SK-N-SH treated with all-trans-retinoic acid at 6 μM for 48 hours (cell line): ENCODE data around the gene KBTBD13.

Experiments
- ATAC-seq: fragments of 200-7000 bp; cut with Tn5 transposase; 3 replicates; pipeline ENCODE4 v1.9.1; 2020; ENCODE audit warnings: mild to moderate bottlenecking, moderate library complexity
- CSDC2 ChIP-seq: fragments of 250-450 bp; sonication (Bioruptor Pico); IDR thresholded peaks from 2 replicates; pipeline ENCODE4 v1.5.0; 2020; ENCODE audit warnings: mild to moderate bottlenecking, moderate library complexity
- ESRRG ChIP-seq: fragments of 250-450 bp; sonication (Bioruptor Pico); IDR thresholded peaks from 2 replicates; pipeline ENCODE4 v1.6.1; 2021; ENCODE audit warnings: mild to moderate bottlenecking
- GLIS3 ChIP-seq: fragments of 250-450 bp; sonication (Bioruptor Pico); IDR thresholded peaks from 2 replicates; pipeline ENCODE4 v1.5.0; 2020; ENCODE audit warnings: mild to moderate bottlenecking, moderate library complexity
- ISL1 ChIP-seq: fragments of 250-450 bp; sonication (Bioruptor Pico); IDR thresholded peaks from 2 replicates; pipeline ENCODE4 v2.1.2; 2022; ENCODE audit warnings: mild to moderate bottlenecking, moderate library complexity
- PATZ1 ChIP-seq: fragments of 250-450 bp; sonication (Bioruptor Pico); IDR thresholded peaks from 2 replicates; pipeline ENCODE4 v1.8.0; 2020; ENCODE audit warnings: mild to moderate bottlenecking, moderate library complexity, borderline replicate concordance
- POU6F1 ChIP-seq: fragments of 250-450 bp; sonication (Bioruptor Pico); IDR thresholded peaks from 2 replicates; pipeline ENCODE4 v1.8.0; 2021; ENCODE audit warnings: low read depth, mild to moderate bottlenecking, moderate library complexity, borderline replicate concordance
- RARB ChIP-seq: fragments of 250-450 bp; sonication (Bioruptor Pico); IDR thresholded peaks from 2 replicates; pipeline ENCODE4 v1.8.0; 2021; ENCODE audit warnings: mild to moderate bottlenecking, moderate library complexity
- SNAI2 ChIP-seq: fragments of 250-450 bp; sonication (Bioruptor Pico); IDR thresholded peaks from 2 replicates; pipeline ENCODE4 v1.5.0; 2020; ENCODE audit warnings: mild to moderate bottlenecking, moderate library complexity
- TCF4 ChIP-seq: fragments of 250-450 bp; sonication (Bioruptor Pico); IDR thresholded peaks from 2 replicates; pipeline ENCODE4 v1.8.0; 2021; ENCODE audit warnings: mild to moderate bottlenecking, moderate library complexity, borderline replicate concordance
- TOX ChIP-seq: fragments of 250-450 bp; sonication (Bioruptor Pico); IDR thresholded peaks from 2 replicates; pipeline ENCODE4 v1.8.0; 2021; ENCODE audit warnings: mild to moderate bottlenecking, moderate library complexity, borderline replicate concordance
- TSHZ2 ChIP-seq: fragments of 250-450 bp; sonication (Bioruptor Pico); IDR thresholded peaks from 2 replicates; pipeline ENCODE4 v1.5.0; 2020; ENCODE audit warnings: mild to moderate bottlenecking, moderate library complexity
- ZC3H10 ChIP-seq: fragments of 250-450 bp; sonication (Bioruptor Pico); IDR thresholded peaks from 2 replicates; pipeline ENCODE4 v1.5.1; 2021; ENCODE audit warnings: mild to moderate bottlenecking, moderate library complexity
- ZFP3 ChIP-seq: fragments of 250-450 bp; sonication (Bioruptor Pico); IDR thresholded peaks from 2 replicates; pipeline ENCODE4 v1.5.0; 2020; ENCODE audit warnings: mild to moderate bottlenecking, moderate library complexity
- ZFP30 ChIP-seq: fragments of 450-650 bp; formaldehyde crosslinking; IDR thresholded peaks from 2 replicates; pipeline ENCODE4 v1.5.0; 2022; ENCODE audit warnings: mild to moderate bottlenecking, moderate library complexity
- ZNF565 ChIP-seq: fragments of 450-650 bp; formaldehyde crosslinking; conservative IDR thresholded peaks from 2 replicates; pipeline ENCODE4 v1.5.0; 2020; ENCODE audit warnings: low read depth, mild to moderate bottlenecking, moderate library complexity
- ZNF70 ChIP-seq: fragments of 450-650 bp; formaldehyde crosslinking; IDR thresholded peaks from 2 replicates; pipeline ENCODE4 v1.5.0; 2020; ENCODE audit warnings: mild to moderate bottlenecking, moderate library complexity
- ZNF8 ChIP-seq: fragments of 450-650 bp; formaldehyde crosslinking; IDR thresholded peaks from 2 replicates; pipeline ENCODE4 v1.5.0; 2020; ENCODE audit warnings: mild to moderate bottlenecking, moderate library complexity
- TF ChIP-seq, protein P1 (sequence below): fragments of 250-450 bp; sonication (Bioruptor Pico); IDR thresholded peaks from 2 replicates; pipeline ENCODE4 v1.5.1; 2021; ENCODE audit warnings: mild to moderate bottlenecking, moderate library complexity
- TF ChIP-seq, protein P2 (sequence below): fragments of 250-450 bp; sonication (Bioruptor Pico); IDR thresholded peaks from 2 replicates; pipeline ENCODE4 v1.5.1; 2020; ENCODE audit warnings: low read depth, mild to moderate bottlenecking, moderate library complexity

KBTBD13 gene

DNA sequence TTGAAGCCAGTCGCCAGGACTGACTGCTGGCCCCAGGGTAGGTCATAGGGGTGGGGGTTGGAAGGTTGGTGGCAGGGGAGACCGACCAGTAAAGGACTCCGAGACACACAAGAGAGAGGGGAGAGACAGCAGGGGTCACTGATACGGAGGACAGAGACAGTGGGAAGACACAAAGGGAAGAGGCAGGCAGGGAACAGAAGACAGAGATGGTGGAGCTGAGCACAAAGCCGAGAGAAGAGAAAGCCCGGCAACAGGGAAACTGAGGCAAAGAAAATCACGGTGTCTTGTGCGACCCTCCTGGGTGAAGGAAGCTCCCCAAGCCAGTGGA is 9.3 kb upstream of the KBTBD13 start (continued):
- TF ChIP-seq TOX (CRISPR knock-in tag) = no peak
- no peak for TF ChIP-seq ISL1 (CRISPR knock-in tag)
- no peak for TF ChIP-seq ZNF8 (CRISPR knock-in tag)

DNA sequence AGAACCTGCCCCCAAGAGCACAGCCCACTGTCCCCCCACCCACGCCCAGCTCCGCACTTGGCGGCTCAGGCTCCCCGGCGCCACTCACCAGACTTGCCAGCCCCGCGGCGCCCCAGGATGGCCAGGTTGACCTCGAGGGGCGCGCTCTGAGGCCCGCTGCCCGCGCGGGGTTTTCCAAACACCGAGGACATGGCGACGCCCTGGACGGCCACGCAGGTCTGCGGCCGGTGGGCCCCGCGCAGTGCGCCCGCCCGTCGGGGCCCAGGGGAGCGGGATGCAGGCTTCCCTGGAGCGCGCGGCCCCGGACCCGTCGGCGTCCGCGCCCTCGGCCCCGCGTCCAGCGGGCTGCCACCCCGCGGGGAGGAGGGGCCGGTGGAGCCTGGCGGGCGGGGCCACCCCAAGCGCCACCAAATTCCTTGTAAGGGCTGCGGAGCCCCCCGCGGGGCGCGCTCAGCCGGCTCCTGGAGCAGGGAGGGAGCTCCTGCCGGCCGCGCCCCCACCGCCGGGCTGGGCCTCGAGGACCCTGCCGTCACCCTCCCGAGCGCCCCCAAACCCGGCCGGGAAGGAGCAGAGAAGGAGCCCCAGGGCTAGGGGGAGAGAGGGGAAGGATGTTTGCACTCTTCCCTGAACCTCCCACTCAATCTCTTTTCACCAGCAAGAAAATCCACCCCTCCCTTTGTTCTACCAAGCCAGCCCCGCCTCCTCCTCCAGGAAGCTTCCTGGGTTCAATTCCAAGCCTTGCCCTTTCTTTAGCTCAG is 8.7 kb upstream of the KBTBD13 start, which contains the start of gene RASL12:
RASL12 (minus strand) TSS at position 347 of the 758 bp plus-strand sequence; CDS start at position 191, 156 bp downstream.
- ATAC-seq = no peak; the same call in 2 of the 3 replicates
- no peak for TF ChIP-seq TOX (CRISPR knock-in tag)
- TF ChIP-seq PATZ1 = no peak
- TF ChIP-seq, all 23 proteins: peak for 0

- no peak for ATAC-seq
- TF ChIP-seq CSDC2 (CRISPR knock-in tag) (no peak), ISL1 (CRISPR knock-in tag) (no peak), TSHZ2 (CRISPR knock-in tag) (no peak), ZNF70 (CRISPR knock-in tag) (no peak), ZNF565 (no peak), ZNF8 (CRISPR knock-in tag) (no peak), ESRRG (no peak), ZC3H10 (no peak), POU6F1 (CRISPR knock-in tag) (no peak), ZFP30 (CRISPR knock-in tag) (no peak), RARB (no peak), ZFP3 (CRISPR knock-in tag) (no peak), TCF4 (CRISPR knock-in tag) (no peak), TOX (CRISPR knock-in tag) (no peak), PATZ1 (no peak), GLIS3 (CRISPR knock-in tag) (no peak), SNAI2 (CRISPR knock-in tag) (no peak)
- TF ChIP-seq, protein P1, sequence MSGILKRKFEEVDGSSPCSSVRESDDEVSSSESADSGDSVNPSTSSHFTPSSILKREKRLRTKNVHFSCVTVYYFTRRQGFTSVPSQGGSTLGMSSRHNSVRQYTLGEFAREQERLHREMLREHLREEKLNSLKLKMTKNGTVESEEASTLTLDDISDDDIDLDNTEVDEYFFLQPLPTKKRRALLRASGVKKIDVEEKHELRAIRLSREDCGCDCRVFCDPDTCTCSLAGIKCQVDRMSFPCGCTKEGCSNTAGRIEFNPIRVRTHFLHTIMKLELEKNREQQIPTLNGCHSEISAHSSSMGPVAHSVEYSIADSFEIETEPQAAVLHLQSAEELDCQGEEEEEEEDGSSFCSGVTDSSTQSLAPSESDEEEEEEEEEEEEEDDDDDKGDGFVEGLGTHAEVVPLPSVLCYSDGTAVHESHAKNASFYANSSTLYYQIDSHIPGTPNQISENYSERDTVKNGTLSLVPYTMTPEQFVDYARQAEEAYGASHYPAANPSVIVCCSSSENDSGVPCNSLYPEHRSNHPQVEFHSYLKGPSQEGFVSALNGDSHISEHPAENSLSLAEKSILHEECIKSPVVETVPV = no peak
- TF ChIP-seq, protein P2, sequence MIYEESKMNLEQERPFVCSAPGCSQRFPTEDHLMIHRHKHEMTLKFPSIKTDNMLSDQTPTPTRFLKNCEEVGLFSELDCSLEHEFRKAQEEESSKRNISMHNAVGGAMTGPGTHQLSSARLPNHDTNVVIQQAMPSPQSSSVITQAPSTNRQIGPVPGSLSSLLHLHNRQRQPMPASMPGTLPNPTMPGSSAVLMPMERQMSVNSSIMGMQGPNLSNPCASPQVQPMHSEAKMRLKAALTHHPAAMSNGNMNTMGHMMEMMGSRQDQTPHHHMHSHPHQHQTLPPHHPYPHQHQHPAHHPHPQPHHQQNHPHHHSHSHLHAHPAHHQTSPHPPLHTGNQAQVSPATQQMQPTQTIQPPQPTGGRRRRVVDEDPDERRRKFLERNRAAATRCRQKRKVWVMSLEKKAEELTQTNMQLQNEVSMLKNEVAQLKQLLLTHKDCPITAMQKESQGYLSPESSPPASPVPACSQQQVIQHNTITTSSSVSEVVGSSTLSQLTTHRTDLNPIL (CRISPR knock-in tag) = no peak
Observed at GRCh38 chr15:65068403-65068788, 8.2 kb upstream of the KBTBD13 start.
